Occipital lobe (tissue), 1 donor: Measurements from ENCODE around the gene HNRNPR. TPM values are rescaled to one million over a fixed set of nuclear protein-coding genes. Genes with fewer than 3 reads are reported as not detected.

Source experiments
- total RNA-seq: library from RNA; depleted of rRNA; stranded (reverse); fragments of >200 nt; gene quantifications from one replicate; pipeline ENCODE4 v1.2.3, GENCODE V29; 2014

The HNRNPR gene
- total RNA-seq, 1 donor from 2014 or later: 160 TPM

Other genes starting within 250 kb of the HNRNPR start
- 5.5 TPM for gene LUZP1, start 175.4 kb downstream of the HNRNPR start, total RNA-seq
- not detected for gene HTR1D, start 126.8 kb downstream of the HNRNPR start, total RNA-seq
- 95.8 TPM for gene ZNF436, start 25.6 kb upstream of the HNRNPR start, total RNA-seq
- 4.8 TPM for gene TCEA3, start 80.5 kb upstream of the HNRNPR start, total RNA-seq
- 10.0 TPM for gene ASAP3, start 139.9 kb upstream of the HNRNPR start, total RNA-seq
- 0.78 TPM for gene E2F2, start 186.9 kb upstream of the HNRNPR start, total RNA-seq
- gene ID3, start 215.2 kb upstream of the HNRNPR start, total RNA-seq: 30.3 TPM